Measurements from ENCODE around the gene SPOP.

- TF ChIP-seq, protein P1, sequence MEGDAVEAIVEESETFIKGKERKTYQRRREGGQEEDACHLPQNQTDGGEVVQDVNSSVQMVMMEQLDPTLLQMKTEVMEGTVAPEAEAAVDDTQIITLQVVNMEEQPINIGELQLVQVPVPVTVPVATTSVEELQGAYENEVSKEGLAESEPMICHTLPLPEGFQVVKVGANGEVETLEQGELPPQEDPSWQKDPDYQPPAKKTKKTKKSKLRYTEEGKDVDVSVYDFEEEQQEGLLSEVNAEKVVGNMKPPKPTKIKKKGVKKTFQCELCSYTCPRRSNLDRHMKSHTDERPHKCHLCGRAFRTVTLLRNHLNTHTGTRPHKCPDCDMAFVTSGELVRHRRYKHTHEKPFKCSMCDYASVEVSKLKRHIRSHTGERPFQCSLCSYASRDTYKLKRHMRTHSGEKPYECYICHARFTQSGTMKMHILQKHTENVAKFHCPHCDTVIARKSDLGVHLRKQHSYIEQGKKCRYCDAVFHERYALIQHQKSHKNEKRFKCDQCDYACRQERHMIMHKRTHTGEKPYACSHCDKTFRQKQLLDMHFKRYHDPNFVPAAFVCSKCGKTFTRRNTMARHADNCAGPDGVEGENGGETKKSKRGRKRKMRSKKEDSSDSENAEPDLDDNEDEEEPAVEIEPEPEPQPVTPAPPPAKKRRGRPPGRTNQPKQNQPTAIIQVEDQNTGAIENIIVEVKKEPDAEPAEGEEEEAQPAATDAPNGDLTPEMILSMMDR (IDR thresholded peaks at IDR 0.05): no peak
- no peak for TF ChIP-seq POLR2A (IDR thresholded peaks at IDR 0.05)
- no peak for TF ChIP-seq EP300 (IDR thresholded peaks at IDR 0.05)
Measured at GRCh38 chr17:49571283-49571682, 106.6 kb downstream of the SPOP start.

Measured in ovary (tissue), 3 donors.